ENCODE measurements around the gene CHCHD10.

- TF ChIP-seq CTCF (IDR thresholded peaks at IDR 0.05; ENCODE audit: insufficient read depth, low read depth, low read length) (no peak), EZH2 (IDR thresholded peaks at IDR 0.05; ENCODE audit: insufficient read depth, low read length) (no peak)
Observed at GRCh38 chr22:23753385-23753784, 14.4 kb downstream of the CHCHD10 start.
